ENCODE results near the gene GSTM5.
"Not testable (repeated sequence)": the region's sequence is repeated elsewhere in the genome, so short reads cannot be mapped to it uniquely, and the experiment has no call there.

Gene GSTM5

GRCh38 chr1:109697861-109698260 is 14.2 kb upstream of the GSTM5 start:
- not testable (repeated sequence) for DNase-seq

- not testable (repeated sequence) for DNase-seq
Measured at GRCh38 chr1:109702940-109703339, 9.1 kb upstream of the GSTM5 start.

DNA sequence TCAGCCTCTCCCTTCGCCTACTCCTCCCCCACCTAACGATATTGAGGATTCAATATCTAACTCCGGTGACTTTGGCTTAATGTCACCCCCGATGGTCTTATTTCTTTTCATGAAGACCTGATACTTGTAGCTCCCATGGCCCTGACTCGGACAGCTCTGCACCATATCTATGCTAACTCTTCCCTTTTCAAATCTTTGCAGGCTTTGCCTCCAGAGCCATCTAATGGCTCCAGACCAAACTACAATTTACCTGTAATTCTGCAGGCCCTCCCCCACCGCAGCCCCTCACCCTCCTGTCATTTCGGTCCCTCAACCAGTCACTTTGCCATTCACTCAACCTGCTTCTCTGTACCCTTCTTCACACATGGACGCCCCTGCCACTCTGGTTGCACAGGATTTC is 7.9 kb upstream of the GSTM5 start:
- DNase-seq, result no peak

DNA sequence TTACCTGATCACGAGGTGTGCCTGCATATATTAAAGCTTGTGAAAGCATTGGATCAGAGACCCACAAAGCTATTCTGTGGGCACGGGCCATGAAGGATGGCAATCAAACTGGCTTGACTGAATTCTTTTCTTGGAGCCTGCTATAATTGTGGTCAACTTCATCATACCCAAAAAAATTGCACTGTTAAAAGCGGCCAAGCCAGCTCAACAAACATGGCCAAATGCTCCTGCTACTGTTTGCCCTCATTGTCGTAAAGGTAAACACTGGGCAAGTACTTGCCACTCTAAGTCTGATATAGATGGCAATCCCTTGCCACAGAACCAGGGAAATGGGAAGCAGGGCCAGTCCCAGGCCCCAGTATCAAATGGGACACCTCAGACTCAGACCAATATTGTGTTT is 6.6 kb upstream of the GSTM5 start:
- DNase-seq, result no peak

GRCh38 chr1:109708949-109709348 is 3.1 kb upstream of the GSTM5 start:
- not testable (repeated sequence) for DNase-seq

- DNase-seq, result not testable (repeated sequence)
Measured at GRCh38 chr1:109709822-109710221, 2.2 kb upstream of the GSTM5 start.

DNA sequence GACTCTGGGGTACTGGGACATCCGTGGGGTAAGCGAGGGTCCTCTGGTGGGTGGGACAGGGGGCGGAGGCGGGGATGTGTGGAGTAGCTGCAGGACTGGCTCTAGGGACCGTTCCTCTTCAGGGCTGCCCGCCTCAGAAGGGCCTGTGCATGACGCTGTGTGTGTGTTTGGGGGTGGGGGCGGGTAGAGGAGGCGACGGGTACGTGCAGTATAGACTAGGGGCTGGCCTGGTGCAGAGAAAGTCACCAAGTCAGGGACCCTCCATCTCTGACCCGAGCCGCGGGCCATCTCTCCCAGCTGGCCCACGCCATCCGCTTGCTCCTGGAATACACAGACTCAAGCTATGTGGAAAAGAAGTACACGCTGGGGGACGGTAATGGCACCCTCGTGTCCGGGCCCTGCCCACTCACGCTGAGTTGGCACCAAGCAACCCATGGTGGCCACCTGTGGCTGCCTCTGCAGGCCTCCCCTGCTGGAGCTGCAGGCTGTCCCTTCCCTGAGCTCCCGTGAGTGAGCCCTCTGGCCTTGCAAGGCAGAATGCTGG is 342 bp downstream of the GSTM5 start:
- no peak for DNase-seq

GRCh38 chr1:109713636-109714035 is 1.6 kb downstream of the GSTM5 start:
- DNase-seq, result no peak

- DNase-seq, result no peak
Measured at GRCh38 chr1:109714661-109715372, 2.8 kb downstream of the GSTM5 start.

- DNase-seq, result no peak
Measured at GRCh38 chr1:109716121-109716520, 4.1 kb downstream of the GSTM5 start.

- no peak for DNase-seq
Measured at GRCh38 chr1:109716570-109717090, 4.6 kb downstream of the GSTM5 start.

DNA sequence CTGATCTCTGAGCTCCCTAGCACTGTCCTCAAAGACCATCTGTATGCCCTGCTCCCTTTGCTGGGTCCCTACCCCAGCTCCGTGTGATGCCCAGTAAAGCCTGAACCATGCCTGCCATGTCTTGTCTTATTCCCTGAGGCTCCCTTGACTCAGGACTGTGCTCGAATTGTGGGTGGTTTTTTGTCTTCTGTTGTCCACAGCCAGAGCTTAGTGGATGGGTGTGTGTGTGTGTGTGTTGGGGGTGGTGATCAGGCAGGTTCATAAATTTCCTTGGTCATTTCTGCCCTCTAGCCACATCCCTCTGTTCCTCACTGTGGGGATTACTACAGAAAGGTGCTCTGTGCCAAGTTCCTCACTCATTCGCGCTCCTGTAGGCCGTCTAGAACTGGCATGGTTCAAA is 5.7 kb downstream of the GSTM5 start:
- DNase-seq, result no peak

DNA sequence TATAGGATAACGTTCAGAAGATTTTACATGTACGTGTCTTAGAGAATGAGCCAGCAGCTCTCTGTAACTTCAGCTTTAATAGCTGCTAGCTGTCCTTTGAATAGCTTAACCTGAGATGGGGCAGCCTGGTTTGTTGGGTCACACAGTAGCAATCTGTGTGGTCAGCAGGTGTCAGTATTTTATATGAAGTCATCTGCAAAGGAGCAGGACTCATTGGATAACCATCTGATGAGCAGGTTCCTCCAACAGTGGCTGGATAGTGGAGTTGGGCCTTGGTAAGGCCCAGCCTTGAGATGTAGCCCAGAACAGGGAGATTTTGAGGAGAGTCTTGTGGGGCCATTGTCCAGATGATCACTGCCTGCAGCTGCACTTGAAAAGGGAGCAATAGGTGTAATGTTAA is 6.4 kb downstream of the GSTM5 start:
- no peak for DNase-seq

DNA sequence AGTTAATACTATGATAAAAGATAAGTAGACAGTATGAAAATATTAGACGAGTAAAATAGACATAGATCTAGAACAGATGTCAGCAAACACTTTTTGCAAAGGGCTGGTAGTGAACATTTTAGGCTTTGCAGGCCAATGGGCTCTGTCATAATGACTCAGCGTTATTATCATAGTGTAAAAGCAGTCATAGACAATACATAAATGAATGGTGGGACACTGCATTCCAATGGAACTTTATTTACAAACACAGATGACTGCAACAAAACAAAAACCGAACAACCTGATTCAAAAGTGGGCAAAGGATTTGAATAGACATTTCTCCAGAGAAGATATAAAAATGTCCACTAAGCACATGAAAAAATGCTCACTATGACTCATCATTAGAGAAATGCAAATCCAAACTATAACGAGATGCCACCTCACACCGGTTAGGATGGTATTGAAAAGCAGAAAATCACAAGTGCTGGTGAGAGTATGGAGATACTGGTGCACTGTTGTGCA is 7.3 kb downstream of the GSTM5 start:
- DNase-seq, result no peak

DNA sequence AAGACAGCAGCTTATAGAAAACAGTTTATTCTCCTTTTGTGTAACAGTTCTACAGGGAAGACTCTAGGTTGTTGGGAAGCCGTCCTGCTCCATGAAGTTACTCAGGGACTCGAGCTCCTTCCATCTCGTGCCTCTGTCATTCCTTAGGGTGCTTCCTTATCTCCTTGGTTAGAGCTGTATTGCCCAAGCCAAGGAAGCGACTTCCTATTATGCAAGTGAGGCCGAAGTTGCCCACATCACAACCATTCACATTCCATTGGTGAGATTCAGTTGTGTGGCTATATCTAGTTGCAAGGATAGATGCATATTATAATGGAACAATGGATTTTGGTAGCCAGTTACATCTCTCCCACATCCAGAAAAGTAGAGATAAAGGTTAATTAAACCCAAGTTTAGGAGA is 9.0 kb downstream of the GSTM5 start:
- DNase-seq, result no peak

DNA sequence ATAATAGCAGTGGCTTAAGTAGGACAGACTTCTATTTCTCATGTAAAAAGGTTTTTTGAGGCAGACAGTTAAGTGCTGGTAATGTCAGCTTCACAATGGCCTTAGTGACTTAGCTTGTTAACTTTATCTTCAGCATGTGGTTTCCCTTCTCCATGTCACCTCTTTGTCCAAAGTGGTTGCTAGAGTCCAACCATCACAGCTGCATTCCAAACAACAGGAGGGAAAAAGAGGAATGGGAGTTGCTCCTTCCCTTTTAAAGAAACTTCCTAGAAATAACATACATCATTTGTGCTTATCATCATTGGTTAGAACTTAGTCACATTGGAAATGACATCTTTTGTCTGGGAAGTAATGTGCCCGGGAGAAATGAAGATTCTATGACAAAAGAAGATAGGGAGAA is 9.9 kb downstream of the GSTM5 start:
- DNase-seq, result no peak

DNA sequence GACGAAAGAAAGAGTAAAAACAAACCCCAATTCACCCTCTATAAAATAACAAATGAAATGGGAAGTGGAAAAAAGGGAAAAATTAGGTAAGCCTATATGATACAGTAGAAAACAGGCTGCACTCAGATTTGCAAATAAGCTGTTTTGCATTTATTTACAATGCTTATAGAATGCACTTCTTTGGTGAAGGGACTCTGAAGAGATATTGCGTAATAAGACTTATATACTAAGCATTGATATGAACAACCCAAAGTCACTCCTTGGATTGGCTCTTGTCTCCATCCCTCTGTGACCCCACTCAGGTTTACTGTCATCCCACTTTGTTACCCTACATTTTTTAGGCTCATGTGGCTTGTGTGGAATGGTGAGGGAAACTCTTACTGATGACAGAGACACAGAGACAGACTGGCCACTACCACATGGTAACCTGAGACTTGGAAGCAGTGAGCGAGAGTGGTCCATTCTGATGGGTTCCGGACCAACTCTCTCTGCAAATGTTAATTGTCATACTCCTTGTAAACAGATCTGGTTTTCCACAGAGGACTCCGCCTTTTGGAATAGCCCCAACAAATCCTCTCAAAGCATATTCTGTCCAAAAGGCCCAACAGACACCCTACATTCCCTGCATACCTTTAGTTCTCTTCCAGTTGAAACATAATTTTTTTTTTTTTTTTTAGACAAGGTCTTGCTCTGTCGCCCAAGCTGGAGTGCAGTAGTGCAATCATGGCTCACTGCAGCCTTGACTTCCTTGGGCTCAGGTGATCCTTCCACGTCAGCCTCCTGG is 11.0 kb downstream of the GSTM5 start:
- DNase-seq, result no peak

- no peak for DNase-seq
Measured at GRCh38 chr1:109724933-109725332, 12.9 kb downstream of the GSTM5 start.

DNA sequence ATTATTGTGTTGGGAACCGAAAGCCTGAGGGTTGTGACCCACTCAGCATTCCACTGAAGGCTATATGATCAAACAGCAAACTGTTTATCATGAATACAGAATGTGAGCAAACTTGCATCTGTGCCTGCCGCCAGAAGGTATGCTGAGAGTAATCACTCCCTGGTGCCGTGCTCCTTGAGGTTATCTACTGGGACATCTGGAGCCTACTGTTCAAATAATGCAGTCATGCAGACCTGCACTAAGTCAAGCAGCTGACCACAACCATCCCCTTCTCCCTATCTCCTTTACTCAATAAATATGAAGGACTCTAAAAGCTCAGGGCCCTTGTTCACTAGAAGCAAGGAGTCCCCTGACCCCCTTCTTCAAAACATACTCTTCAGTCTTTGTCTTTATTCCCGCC is 13.5 kb downstream of the GSTM5 start:
- no peak for DNase-seq

- no peak for DNase-seq
Measured at GRCh38 chr1:109726007-109726406, 14.0 kb downstream of the GSTM5 start.

- no peak for DNase-seq
Measured at GRCh38 chr1:109726728-109727373, 14.8 kb downstream of the GSTM5 start.

DNA sequence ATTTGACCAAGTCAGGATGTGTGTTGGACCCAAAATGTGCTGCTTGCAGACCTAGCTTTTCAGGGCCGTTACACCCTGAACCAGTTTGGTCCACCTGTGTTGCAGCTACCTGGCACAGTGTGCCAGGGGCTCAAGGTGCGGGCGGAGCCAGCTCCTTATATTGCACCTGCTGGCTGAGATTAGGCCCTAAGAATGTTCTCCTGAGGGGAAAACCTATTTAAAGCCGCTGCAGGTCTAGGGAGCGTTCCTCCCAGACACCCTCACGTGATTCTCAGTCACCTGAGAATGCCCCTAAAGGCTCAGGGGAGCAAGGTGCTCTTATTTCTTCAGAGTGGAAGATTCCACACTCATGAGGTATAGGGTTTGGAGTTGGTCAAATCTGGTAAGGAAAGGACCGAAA is 16.8 kb downstream of the GSTM5 start:
- no peak for DNase-seq

DNA sequence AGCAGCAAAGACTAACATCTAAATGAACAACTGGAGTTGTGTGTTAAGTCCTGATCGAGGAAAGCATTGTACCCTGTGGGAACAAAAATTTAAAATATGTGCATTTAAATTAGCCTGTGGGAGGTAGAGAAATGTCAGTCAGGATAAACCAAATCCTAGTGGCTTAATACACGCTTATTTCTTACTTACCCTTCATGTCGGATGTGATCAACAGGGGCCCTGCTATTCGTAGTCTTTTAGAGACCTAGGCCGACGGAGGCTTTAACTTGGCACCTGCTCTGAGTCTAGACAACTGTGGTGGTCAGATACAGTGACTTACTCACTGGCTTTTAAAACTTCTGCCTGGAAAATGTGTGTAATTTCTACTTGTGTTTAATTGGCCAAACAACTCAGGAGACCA is 18.6 kb downstream of the GSTM5 start:
- no peak for DNase-seq

All from NCI-H2171 (cell line).